ENCODE results near the gene STAT5B. TPM values are rescaled to one million over a fixed set of nuclear protein-coding genes. Genes with fewer than 3 reads are reported as not detected.

STAT5B gene
- total RNA-seq, 2 donors from 2014 or later, result 35.7 to 51.4 TPM

GRCh38 chr17:42163113-42163512 lies 113.1 kb downstream of the STAT5B start:
- Mint-ChIP-seq H3K4me1 (no peaks in the 10 kb centered on the region), H3K27me3 (ENCODE audit: insufficient read depth) (peaks cover 2% of the 10 kb centered on the region), H3K36me3 (ENCODE audit: low read depth) (no peaks in the 10 kb centered on the region), H3K9me3 (no peaks in the 10 kb centered on the region), H3K27ac (peak overlapping the region; percentile 26), H3K4me3 (no peak overlapping the region)
- no peaks in the 10 kb centered on the region for H3K9me3 ChIP-seq (ENCODE audit: control insufficient read depth, low read length)
- TF ChIP-seq, protein P1, sequence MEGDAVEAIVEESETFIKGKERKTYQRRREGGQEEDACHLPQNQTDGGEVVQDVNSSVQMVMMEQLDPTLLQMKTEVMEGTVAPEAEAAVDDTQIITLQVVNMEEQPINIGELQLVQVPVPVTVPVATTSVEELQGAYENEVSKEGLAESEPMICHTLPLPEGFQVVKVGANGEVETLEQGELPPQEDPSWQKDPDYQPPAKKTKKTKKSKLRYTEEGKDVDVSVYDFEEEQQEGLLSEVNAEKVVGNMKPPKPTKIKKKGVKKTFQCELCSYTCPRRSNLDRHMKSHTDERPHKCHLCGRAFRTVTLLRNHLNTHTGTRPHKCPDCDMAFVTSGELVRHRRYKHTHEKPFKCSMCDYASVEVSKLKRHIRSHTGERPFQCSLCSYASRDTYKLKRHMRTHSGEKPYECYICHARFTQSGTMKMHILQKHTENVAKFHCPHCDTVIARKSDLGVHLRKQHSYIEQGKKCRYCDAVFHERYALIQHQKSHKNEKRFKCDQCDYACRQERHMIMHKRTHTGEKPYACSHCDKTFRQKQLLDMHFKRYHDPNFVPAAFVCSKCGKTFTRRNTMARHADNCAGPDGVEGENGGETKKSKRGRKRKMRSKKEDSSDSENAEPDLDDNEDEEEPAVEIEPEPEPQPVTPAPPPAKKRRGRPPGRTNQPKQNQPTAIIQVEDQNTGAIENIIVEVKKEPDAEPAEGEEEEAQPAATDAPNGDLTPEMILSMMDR (conservative IDR thresholded peaks at IDR 0.05), result peak; percentile 86
- no peaks in the 10 kb centered on the region for H3K36me3 ChIP-seq (ENCODE audit: control insufficient read depth, insufficient read depth, low read length)
- H3K27me3 ChIP-seq (ENCODE audit: control insufficient read depth, insufficient read depth, low read length, poor library complexity, severe bottlenecking), result no peaks in the 10 kb centered on the region
- WGBS, 2 experiments (ENCODE audit: insufficient coverage in 1 of 2, insufficient read length in 1 of 2), result 68 to 84% methylated on average over 5 to 8 of the region's 8 CpGs
- DNase-seq, result peak; percentile 95
- no peak overlapping the region for H3K9ac ChIP-seq (ENCODE audit: extremely low read depth, low read length, poor library complexity, severe bottlenecking)
- H3K4me1 ChIP-seq (ENCODE audit: control insufficient read depth, insufficient read depth, low read length), result peaks cover 2% of the 10 kb centered on the region
- H3K4me3 ChIP-seq (ENCODE audit: low read length), result no peak overlapping the region
- H3K27ac ChIP-seq (ENCODE audit: low read depth, low read length), result no peak overlapping the region

DNA sequence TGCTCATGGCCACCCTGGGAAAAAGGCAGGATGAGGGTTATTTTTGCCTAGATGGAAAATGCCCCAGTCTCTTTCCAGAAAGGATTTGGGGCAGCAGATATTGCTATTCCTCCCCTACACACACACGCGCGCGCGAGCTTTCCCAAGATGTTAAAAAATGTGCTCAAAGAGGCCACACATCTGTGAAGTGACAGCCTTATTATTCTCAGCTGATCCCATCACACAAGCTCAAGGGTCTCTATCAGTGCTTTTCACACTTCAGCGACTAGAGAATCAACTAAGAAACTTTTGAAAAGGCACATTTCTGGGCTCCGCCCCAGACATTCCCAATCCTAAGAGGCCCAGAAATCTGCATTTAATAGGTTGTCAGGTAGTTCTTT lies 115.7 kb downstream of the STAT5B start:
- Histone ChIP-seq H3K27me3 (ENCODE audit: control insufficient read depth, insufficient read depth, low read length, poor library complexity, severe bottlenecking) (no peaks in the 10 kb centered on the region), H3K4me1 (ENCODE audit: control insufficient read depth, insufficient read depth, low read length) (peaks cover 3% of the 10 kb centered on the region), H3K4me3 (ENCODE audit: low read length) (no peak overlapping the region), H3K9me3 (ENCODE audit: control insufficient read depth, low read length) (no peaks in the 10 kb centered on the region), H3K9ac (ENCODE audit: extremely low read depth, low read length, poor library complexity, severe bottlenecking) (no peak overlapping the region), H3K36me3 (ENCODE audit: control insufficient read depth, insufficient read depth, low read length) (no peaks in the 10 kb centered on the region), H3K27ac (ENCODE audit: low read depth, low read length) (no peak overlapping the region)
- peak overlapping the region; percentile 28 for H3K27ac Mint-ChIP-seq
- 95 to 96% methylated on average over 7 of the region's 7 CpGs for WGBS, 2 experiments (ENCODE audit: insufficient coverage in 1 of 2, insufficient read length in 1 of 2)
- no peaks in the 10 kb centered on the region for H3K27me3 Mint-ChIP-seq (ENCODE audit: insufficient read depth)
- TF ChIP-seq, protein P1 (conservative IDR thresholded peaks at IDR 0.05), result no peak
- H3K4me3 Mint-ChIP-seq, result no peak overlapping the region
- no peaks in the 10 kb centered on the region for H3K9me3 Mint-ChIP-seq
- no peak for DNase-seq
- H3K4me1 Mint-ChIP-seq, result peaks cover 7% of the 10 kb centered on the region
- no peaks in the 10 kb centered on the region for H3K36me3 Mint-ChIP-seq (ENCODE audit: low read depth)

DNA sequence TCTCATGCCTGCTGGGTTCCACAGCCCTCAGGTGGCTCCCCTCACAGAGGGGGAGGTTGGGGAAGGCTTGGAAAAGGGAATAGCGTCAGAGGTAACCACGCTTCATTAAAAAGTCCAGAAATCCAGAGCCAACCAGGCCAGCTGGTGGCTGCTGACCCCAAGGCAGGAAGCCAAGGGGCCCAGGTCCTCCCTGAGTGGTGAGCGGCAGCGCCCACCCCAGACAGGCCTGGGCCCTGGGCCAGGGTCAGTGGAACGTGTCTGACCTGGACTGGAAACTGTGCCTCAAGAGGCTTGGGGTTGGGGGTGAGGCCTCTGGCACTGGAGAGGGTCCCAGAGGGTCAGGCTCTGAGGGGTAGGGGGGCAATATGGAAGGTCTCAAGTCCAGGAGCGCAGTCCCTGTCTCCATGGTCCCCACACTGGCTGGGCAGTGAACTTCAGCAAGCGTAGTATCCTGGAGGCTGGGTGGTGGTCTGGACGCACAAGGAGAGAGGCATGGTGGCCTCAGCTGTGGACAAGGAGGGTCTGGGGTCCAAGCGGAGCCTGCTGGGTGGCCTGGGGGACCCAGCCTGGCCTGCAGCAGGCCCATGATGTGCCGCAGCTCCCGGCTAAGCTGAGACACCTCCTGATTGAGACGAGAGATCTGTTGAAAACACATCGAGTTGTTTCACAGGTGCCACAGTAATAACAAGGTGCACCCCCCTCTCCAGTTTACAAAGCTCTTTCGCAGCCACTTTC lies 116.2 kb downstream of the STAT5B start:
- H3K27ac ChIP-seq (ENCODE audit: low read depth, low read length), result no peak overlapping the region
- H3K27me3 ChIP-seq (ENCODE audit: control insufficient read depth, insufficient read depth, low read length, poor library complexity, severe bottlenecking), result no peaks in the 10 kb centered on the region
- no peak overlapping the region for H3K4me3 Mint-ChIP-seq
- 91 to 96% methylated on average over 11 to 14 of the region's 14 CpGs for WGBS, 2 experiments (ENCODE audit: insufficient coverage in 1 of 2, insufficient read length in 1 of 2)
- H3K4me1 Mint-ChIP-seq, result peaks cover 9% of the 10 kb centered on the region
- H3K9ac ChIP-seq (ENCODE audit: extremely low read depth, low read length, poor library complexity, severe bottlenecking), result no peak overlapping the region
- H3K9me3 Mint-ChIP-seq, result no peaks in the 10 kb centered on the region
- no peak overlapping the region for H3K27ac Mint-ChIP-seq
- H3K36me3 Mint-ChIP-seq (ENCODE audit: low read depth), result no peaks in the 10 kb centered on the region
- TF ChIP-seq, protein P1 (conservative IDR thresholded peaks at IDR 0.05), result no peak
- DNase-seq, result no peak
- H3K4me3 ChIP-seq (ENCODE audit: low read length), result no peak overlapping the region
- peaks cover 6% of the 10 kb centered on the region for H3K4me1 ChIP-seq (ENCODE audit: control insufficient read depth, insufficient read depth, low read length)
- H3K9me3 ChIP-seq (ENCODE audit: control insufficient read depth, low read length), result no peaks in the 10 kb centered on the region
- H3K36me3 ChIP-seq (ENCODE audit: control insufficient read depth, insufficient read depth, low read length), result no peaks in the 10 kb centered on the region
- no peaks in the 10 kb centered on the region for H3K27me3 Mint-ChIP-seq (ENCODE audit: insufficient read depth)

All from endodermal cell (in vitro differentiated cells).